ENCODE results near the gene IFIH1. TPM values are rescaled to one million over a fixed set of nuclear protein-coding genes. Genes with fewer than 3 reads are reported as not detected.

The IFIH1 gene
- total and polyA plus RNA-seq, 2 donors (not counting 1 experiment from before 2014, with no cell fraction given) = 29.5 to 54.8 TPM

GRCh38 chr2:162267496-162267895 is 51.0 kb downstream of the IFIH1 start:
- no peak overlapping the region for H3K4me3 Mint-ChIP-seq
- no peaks in the 10 kb centered on the region for H3K27me3 Mint-ChIP-seq
- H3K4me1 Mint-ChIP-seq = no peaks in the 10 kb centered on the region
- Histone ChIP-seq H3K4me1 (ENCODE audit: control insufficient read depth in 2 of 2, insufficient read depth in 2 of 2, low read length in 2 of 2) (no peaks in the 10 kb centered on the region), H3K79me2 (ENCODE audit: control insufficient read depth, insufficient read depth, low read length) (no peaks in the 10 kb centered on the region), H3K36me3 (replicated peaks in 1 of 2; ENCODE audit: control extremely low read depth in 1 of 2, control insufficient read depth in 1 of 2, extremely low read depth in 1 of 2, insufficient read depth in 2 of 2, low read length in 1 of 2) (peaks cover 7 to 53% of the 10 kb centered on the region in 2 experiments), H3K9me3 (ENCODE audit: control extremely low read depth in 1 of 3, control insufficient read depth in 2 of 3, insufficient read depth in 1 of 3, low read length in 2 of 3) (no peaks in the 10 kb centered on the region), H3K4me2 (replicated peaks; ENCODE audit: low read depth, low read length, poor library complexity, severe bottlenecking) (no peak overlapping the region), H3K4me3 (ENCODE audit: control extremely low read depth in 1 of 5, extremely low read depth in 1 of 5, insufficient read depth in 1 of 5, low read depth in 2 of 5, low read length in 4 of 5) (no peak overlapping the region), H3K27ac (ENCODE audit: low read length in 2 of 2) (no peak overlapping the region), H3K9ac (ENCODE audit: low read length) (no peak overlapping the region), H4K20me1 (ENCODE audit: control insufficient read depth, insufficient read depth, low read length, poor library complexity, severe bottlenecking) (no peaks in the 10 kb centered on the region), H2AFZ (ENCODE audit: insufficient read depth, low read depth, low read length, poor library complexity, severe bottlenecking) (no peak overlapping the region), H3K27me3 (replicated peaks in 1 of 4; ENCODE audit: control extremely low read depth in 1 of 4, control insufficient read depth in 3 of 4, insufficient read depth in 4 of 4, low read length in 3 of 4) (no peaks in the 10 kb centered on the region)
- ChIA-PET POLR2A (no interaction called here), CTCF (no interaction called here)
- no peak for TF ChIP-seq CTCF (IDR thresholded peaks at IDR 0.05)
- TF ChIP-seq EZH2 (IDR thresholded peaks at IDR 0.05; ENCODE audit: borderline replicate concordance, insufficient read depth, low read depth, low read length, poor library complexity, severe bottlenecking) = no peak
- ATAC-seq (ENCODE audit: low read depth) (no peak), DNase-seq (no peak)
- H3K27ac Mint-ChIP-seq = no peak overlapping the region
- H3K9me3 Mint-ChIP-seq (ENCODE audit: insufficient read depth) = no peaks in the 10 kb centered on the region
- WGBS (ENCODE audit: insufficient coverage) = 100% methylated on average over 3 of the region's 5 CpGs
- intact Hi-C loops (cut with micrococcal nuclease) = no loop called here

GRCh38 chr2:162266460-162266760 is 52.1 kb downstream of the IFIH1 start:
- ATAC-seq (ENCODE audit: low read depth) (no peak), DNase-seq (no peak)
- H3K79me2 ChIP-seq (ENCODE audit: control insufficient read depth, insufficient read depth, low read length) = no peaks in the 10 kb centered on the region
- H2AFZ ChIP-seq (ENCODE audit: insufficient read depth, low read depth, low read length, poor library complexity, severe bottlenecking) = no peak overlapping the region
- H4K20me1 ChIP-seq (ENCODE audit: control insufficient read depth, insufficient read depth, low read length, poor library complexity, severe bottlenecking) = no peaks in the 10 kb centered on the region
- no peak overlapping the region for H3K27ac Mint-ChIP-seq
- H3K36me3 ChIP-seq (replicated peaks in 1 of 2; ENCODE audit: control extremely low read depth in 1 of 2, control insufficient read depth in 1 of 2, extremely low read depth in 1 of 2, insufficient read depth in 2 of 2, low read length in 1 of 2) = peaks cover 7 to 42% of the 10 kb centered on the region in 2 experiments
- H3K9ac ChIP-seq (ENCODE audit: low read length) = no peak overlapping the region
- ChIA-PET POLR2A (no interaction called here), CTCF (no interaction called here)
- 100% methylated on average over 1 of the region's 1 CpG for WGBS (ENCODE audit: insufficient coverage)
- H3K4me3 Mint-ChIP-seq = no peak overlapping the region
- no peaks in the 10 kb centered on the region for H3K9me3 ChIP-seq (ENCODE audit: control extremely low read depth in 1 of 3, control insufficient read depth in 2 of 3, insufficient read depth in 1 of 3, low read length in 2 of 3)
- peaks cover 4% of the 10 kb centered on the region for H3K4me1 Mint-ChIP-seq
- H3K4me1 ChIP-seq (ENCODE audit: control insufficient read depth in 2 of 2, insufficient read depth in 2 of 2, low read length in 2 of 2) = peaks cover 3 to 4% of the 10 kb centered on the region in 2 donors
- H3K27me3 Mint-ChIP-seq = no peaks in the 10 kb centered on the region
- no peaks in the 10 kb centered on the region for H3K9me3 Mint-ChIP-seq (ENCODE audit: insufficient read depth)
- intact Hi-C loops (cut with micrococcal nuclease) = no loop called here
- H3K4me2 ChIP-seq (replicated peaks; ENCODE audit: low read depth, low read length, poor library complexity, severe bottlenecking) = no peak overlapping the region
- H3K27me3 ChIP-seq (replicated peaks in 1 of 4; ENCODE audit: control extremely low read depth in 1 of 4, control insufficient read depth in 3 of 4, insufficient read depth in 4 of 4, low read length in 3 of 4) = no peaks in the 10 kb centered on the region
- no peak overlapping the region for H3K4me3 ChIP-seq (ENCODE audit: control extremely low read depth in 1 of 5, extremely low read depth in 1 of 5, insufficient read depth in 1 of 5, low read depth in 2 of 5, low read length in 4 of 5)
- H3K27ac ChIP-seq (ENCODE audit: low read length in 2 of 2) = no peak overlapping the region
- TF ChIP-seq CTCF (IDR thresholded peaks at IDR 0.05) (no peak), EZH2 (IDR thresholded peaks at IDR 0.05; ENCODE audit: borderline replicate concordance, insufficient read depth, low read depth, low read length, poor library complexity, severe bottlenecking) (no peak)

Measured in B cell (primary cell).